GM18868 (cell line): ENCODE data around the gene CCN5.
"Not testable (repeated sequence)": the region's sequence is repeated elsewhere in the genome, so short reads cannot be mapped to it uniquely, and the experiment has no call there.

Experiments
- ATAC-seq: cut with Tn5 transposase; IDR thresholded peaks from one replicate; pipeline ENCODE4 v1.9.1; 2021; ENCODE audit warnings: mild to moderate bottlenecking, moderate library complexity; ENCODE audit not compliant: unreplicated experiment

The CCN5 gene

DNA sequence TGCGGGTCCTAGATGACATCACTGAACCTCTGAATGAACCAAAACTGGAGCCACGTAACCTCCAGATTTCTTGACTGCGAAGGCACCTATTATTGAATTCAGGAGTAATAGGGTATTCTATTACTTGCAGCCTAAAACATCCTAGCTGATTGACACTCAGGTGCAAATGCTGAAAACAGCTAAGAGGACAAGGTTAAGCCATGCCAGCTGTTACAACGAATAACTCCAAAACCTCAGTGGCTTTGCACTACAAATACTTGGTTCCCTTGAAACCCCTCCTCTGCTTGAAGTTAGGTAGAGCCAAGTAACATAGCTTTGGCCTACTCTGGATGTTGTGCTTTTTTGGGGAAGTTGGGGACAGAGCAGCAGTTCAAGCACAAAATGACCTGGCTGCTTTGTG, 21.0 kb upstream of the CCN5 start:
- no peak for ATAC-seq

DNA sequence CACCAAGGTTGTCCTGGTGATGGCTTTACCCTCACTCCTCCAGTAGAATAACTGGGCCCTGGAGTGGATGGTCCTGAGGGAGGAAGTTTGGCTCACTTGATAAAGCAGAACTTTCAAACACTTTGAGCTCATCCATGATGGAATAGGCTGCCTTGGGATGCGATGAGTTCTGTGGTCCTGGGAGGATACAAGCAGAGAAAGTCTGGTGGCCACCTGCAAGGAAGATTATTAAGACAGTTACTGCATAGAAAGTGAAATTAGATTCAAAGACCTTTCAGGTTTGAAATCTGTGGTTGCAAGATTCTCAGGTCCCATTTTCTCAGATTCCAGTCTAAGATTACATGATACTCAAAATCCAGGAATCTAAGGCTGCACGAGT, 19.9 kb upstream of the CCN5 start:
- ATAC-seq = no peak

DNA sequence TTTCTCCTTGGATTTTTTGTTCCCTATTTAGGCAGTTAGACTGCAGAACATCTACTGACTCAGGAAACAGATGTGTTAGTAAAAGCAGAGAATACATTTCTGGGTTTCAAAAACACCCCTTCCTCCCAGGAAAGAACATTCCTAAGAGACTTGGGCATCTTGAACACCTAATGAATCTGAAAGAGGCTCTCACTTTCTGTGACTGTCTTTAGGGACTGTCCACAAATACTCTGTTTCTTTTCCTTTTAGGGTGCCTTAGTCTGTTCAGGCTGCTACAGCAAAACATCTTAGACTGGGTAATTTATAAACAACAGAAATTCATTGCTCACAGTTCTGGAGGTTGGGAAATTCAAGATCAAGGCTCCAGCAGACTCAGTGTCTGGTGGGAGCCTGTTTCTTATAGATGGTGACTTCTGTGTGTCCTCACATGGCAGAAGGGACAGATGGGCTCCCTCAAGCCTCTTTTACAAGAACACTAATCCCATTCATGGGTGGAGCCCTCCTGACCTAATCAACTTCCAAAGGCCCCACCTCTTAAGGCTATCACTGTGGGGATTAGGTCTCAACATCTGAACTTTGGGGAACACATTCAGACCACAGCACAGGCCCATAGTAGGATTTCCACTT, 19.4 kb upstream of the CCN5 start:
- no peak for ATAC-seq

DNA sequence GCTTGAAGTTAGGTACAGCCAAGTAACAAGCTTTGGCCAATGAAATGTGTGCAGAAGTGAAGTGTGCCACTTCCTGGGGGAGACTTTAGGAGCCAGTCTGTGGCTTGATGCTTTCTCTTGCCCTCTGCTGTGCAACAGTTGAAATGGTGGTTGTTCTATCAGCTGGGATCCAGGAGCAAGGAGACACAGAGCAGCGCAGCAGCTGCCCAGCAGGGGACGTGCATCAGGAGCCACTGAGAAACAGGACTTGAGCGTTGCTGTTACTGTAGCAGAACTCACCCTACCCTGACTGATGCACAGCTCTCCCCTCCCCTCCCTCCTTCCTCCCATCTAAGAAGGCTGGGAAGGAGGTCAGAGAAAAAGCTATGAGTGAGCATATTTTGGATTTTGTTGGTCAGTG, 18.9 kb upstream of the CCN5 start:
- no peak for ATAC-seq

DNA sequence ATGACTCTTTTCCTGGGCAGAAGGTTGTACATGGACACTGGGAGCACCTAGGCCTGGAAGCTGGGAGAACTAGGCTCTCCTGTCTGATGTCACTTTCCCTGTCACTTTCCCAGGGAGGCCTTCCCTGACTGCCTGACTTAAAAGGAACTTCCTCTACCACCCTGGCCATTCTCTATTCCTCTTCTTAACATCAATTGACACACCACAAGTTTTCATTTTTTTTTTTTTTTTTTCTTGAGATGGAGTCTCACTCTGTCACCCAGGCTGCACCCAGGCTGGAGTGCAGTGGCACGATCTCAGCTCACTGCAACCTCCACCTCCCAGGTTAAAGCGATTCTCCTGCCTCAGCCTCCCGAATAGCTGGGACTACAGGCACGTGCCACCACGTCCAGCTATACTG, 18.1 kb upstream of the CCN5 start:
- not testable (repeated sequence) for ATAC-seq

DNA sequence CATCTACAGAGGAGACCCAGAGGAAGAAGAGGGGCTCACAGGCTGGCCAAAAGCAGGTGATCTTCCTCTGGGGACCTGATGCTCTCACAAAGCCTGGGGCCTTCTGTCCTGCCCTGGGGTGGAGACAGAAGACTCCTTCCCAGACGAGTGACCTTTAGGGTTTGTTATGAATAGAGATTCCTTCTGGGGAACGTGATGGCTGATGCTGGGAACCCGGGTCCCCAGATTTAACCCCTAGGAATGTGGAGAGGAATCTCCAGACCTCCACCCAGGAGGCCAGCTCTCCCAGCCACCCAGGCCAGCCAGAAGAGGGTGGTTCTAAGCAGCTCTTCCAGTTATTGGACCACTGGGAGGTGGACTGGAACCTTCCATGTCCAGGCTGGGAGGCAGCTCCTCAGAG, 16.8 kb upstream of the CCN5 start:
- no peak for ATAC-seq

DNA sequence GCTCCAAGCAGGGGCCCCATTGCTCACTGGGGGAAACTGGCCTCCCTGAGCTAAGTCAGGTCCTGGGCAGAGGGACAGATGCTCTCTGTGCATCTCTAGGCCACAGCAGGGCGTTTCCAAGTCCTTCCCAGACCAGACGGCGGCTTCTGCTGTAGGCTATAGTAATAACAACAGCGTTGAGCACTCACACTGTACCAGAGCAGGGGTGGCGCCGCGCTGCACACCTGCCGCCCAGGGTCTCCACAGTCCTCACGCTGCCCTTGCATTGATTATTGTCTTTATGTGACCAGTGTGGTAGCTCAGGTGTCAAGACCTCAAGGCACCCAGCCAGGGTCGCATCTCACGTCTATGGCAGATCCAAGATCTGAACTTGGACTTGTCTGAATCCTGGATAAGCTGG, 14.9 kb upstream of the CCN5 start:
- no peak for ATAC-seq

DNA sequence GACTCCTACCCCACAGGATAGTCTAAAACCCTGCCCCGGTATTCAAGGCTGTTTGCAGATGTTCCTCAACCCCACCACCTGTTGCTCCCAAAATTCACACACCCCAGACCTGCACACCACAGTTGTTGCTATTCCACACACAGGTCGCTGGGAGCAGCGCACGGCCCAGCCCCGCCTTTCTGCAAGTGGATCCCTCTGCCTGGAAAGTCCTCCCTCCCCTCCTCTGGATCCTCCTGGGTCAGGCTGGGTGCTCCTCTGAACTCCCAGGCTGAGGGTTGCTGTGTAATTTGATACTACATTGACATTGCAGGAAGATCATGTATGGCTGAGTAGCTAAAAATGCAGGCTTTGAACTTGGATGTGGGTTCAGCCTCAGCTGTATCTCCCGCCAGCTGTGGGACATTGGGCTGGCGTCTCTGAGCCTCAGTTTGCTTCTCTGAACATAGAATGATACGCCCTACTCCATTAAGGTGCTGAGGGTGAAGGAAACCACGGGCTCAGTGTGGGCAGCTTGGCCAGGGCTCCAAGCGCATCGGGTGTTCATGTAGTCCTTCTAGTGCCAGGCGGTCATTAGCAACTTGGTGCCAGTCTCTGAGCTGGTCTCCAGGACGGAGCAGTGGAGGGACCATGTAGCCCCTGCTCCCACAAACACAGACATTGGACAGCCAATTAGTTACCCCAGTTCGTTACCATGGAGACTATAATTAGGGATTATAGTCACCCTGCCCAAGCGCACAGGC, 13.9 kb upstream of the CCN5 start:
- no peak for ATAC-seq

DNA sequence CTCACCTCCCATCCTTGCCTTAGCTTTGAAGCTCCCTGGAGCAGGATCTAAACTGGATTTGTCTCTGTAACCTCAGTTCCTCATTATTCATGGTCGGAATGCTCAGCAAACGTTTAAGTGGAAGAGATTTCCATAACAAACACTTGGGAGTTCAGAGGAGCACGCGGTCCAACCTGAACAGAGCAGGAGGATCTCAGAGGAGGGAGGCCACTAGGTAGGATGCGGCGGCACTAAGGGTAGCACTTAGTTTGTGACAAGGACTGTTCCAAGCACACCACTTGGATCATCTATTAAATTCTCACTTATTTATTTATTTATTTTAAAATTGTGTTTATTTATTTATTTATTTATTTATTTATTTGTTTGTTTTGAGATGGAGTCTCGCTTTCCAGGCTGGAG, 13.3 kb upstream of the CCN5 start:
- no peak for ATAC-seq

DNA sequence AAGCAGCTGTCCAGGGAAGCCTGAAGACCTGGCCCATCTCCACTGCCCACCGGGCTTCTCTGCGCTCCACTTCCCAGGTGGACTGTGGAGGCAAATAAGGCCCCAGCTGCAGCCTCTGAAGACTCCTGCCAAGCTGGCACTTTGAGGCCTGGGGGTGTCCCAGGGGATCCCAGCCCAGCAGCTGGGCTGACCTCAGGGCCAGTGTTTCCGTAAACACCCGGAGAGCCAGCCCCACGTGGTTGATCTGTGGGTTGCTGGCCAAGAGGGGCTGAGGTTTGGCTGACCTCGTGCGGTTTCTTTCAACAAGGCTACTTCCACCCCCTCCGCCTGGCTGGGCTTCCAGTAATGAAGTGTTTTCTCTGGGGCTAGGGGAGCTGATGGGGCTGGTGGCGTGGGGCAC, 12.4 kb upstream of the CCN5 start:
- no peak for ATAC-seq

DNA sequence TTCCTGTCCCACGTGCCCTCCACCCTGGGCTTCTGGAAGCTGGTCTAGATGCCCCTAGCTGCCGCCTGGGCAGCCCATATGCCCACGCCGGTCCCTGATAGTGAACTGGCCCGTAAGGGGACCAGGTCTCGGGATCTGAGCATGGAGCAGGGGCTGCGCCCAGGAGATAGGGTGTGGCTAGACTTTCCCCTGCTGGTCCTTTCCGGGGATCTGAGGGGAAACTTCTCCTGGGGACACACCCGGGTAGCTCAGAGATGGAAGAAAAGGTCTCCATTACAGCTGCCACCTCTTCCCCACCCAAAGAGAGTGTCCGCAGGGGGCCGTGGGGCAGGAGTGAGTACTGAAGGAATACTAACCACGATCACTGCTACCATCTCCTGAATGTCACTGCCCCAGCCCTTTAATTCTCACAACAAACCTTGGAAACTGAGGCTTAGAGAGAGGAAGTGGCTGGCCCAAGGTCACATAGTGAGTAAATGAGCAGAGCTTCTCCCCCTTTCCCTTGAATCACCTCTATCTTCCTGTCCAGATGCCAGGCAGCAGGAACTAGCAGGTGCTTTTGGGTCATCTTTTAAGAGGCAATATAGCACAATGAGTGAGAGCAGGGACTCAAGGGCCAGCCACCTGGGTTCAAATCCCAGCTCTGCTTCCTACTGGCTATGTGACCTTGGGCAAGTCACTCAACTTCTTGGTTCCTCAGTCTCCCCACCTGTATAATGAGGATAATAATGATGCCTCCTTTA, 11.8 kb upstream of the CCN5 start:
- no peak for ATAC-seq

DNA sequence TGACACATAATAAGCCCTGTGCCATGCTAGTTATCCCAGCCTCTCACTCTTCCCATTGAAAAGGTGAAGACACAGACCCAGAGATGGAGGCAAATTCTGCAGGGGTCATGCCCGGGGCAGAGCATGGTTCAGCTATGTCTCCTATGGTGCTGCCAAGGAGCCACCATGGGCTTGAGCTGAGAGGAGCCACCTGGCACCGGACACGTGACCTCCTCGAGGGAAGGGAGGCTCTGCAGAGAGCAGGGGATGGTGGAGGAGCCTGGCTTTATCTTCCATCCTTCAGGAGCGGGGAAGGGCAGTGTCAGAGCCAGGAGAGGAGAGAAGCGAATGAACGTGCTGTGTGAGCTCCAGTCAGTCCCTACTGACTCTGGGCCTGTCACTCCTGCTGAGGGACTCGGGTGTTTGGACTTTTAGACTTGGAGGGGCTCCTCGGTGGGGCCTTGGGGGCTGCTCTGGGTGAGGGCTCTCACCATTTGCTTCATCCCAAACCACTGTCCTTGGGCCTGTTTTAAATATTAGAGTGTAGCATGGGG, 11.1 kb upstream of the CCN5 start:
- ATAC-seq = no peak

DNA sequence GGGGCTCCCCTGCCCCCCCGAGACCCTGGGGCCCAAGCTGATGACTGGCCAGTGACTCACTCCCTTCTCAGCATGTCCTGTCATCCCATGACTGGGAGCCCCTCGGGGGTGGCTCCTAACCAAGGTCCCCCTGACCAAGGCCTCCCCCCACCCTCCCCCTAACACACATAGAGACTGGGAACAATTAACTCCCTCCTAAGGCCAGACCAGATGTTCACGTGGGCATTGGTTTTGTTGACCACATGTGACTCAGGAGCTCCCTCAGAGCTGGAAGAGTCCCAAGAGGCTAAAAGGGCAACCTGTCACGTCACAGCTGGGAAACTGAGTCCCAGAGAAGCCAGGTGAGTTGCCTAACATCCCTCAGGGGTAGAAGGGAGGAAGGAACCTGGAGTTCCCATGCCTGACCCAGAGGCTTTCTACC, 10.6 kb upstream of the CCN5 start:
- ATAC-seq = no peak

DNA sequence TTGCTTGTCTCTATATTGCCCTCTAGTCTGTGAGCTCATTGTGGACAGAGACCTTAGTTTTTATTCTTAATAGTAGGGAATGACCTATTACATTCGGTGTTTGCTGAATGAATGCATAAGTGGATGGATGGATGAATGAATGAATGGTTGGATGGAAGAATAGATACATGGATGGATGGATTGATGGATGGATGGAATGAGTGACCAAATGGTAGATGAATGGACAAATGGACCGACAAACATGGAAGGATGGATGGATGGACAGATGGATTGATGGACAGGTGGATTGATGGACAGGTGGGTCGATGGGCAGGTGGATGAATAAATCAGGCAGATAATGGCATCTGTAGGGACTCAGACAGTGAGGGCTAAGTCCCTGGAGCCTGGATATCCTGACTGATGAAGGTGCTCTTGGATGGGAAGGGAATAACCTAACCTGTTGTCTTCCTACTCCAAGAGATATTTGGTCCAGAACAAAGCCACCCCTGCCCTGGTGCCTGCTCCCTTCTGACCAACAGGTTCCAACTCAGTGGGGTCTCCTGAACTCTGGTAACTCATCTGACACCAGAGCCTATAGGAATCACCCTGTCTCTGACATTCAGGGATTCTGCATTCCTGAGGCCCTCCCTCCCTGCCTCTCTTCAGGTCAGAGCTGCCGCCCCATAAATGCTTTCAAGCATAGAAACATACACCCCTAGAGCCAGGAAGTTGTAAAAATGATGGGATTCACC, 9.6 kb upstream of the CCN5 start:
- ATAC-seq = no peak

DNA sequence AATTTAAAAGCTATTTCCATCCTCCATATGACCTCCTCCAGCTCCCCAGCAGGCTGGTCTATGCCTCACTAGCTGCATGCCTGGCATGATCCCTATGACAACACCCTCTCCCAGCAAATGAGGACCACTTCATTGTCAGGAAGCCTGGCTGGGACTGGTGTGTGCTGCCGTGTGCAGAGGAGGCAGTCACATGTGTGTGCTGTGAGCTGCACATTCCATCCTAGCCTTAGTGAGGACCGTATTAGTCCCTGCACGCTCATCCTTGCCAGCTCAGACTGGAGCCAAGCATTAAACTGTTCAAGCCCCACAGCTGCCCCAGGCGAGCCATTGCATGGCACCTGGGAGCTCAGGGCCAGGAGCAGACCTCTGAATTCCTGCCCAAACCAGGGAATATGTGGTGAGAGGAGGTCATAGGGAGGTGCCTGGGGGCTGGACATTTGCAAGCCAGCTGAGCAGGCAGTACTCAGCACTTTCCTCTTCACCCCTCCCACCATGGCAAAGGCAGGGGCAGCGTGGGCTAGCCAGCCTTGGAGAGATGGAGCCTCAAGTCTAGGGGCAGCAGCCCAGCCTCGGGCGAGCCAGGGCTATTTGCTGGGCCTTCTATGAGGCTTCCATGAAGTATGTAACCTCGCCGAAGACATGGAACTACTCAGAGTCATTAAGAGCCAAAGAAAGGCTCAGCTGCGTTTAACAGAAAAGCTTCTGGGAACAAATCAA, 8.7 kb upstream of the CCN5 start:
- no peak for ATAC-seq

DNA sequence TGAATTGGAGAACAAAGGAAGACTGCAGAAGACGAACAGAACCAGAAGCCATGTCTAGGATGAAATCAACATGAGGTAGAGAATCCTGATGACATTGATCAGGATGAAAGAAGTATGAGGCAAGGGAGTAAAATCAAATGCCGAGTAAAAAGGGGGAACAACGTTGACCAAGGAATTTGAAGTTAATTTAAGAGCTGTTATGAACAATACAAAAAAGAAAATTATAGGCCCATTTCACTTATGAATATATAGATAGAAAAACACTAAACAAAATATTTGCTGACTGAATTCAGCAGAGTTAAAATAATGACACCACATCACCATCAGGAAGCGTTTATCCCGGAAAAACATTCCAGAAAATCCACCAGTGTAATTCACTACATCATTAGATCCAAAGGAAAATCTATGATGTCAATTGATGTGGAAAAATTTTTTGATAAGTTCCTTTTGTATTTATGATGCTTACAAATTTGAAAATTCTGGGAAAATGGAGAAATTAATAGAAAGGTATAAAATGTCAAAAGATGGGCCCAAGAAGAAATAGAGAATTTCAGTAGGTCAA, 8.1 kb upstream of the CCN5 start:
- no peak for ATAC-seq

DNA sequence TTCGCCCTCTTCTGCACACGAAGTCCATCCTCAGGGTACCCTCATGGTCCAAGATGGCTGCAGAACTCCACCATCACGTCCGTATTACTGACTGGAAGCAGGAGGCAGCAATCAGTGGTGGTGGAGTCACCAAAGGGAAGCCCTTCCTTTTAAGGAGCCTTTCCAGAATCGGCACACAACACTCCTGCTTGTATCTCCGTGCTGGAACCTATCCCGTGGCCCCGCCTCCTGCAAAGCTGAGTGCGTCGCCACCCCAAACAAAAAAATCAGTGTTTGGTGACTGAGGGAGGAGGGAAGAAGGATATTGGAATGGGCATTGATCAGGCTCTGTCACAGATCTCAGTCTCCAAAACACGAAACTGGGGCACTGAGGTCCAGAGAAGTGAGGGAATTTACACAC, 5.8 kb upstream of the CCN5 start:
- no peak for ATAC-seq

DNA sequence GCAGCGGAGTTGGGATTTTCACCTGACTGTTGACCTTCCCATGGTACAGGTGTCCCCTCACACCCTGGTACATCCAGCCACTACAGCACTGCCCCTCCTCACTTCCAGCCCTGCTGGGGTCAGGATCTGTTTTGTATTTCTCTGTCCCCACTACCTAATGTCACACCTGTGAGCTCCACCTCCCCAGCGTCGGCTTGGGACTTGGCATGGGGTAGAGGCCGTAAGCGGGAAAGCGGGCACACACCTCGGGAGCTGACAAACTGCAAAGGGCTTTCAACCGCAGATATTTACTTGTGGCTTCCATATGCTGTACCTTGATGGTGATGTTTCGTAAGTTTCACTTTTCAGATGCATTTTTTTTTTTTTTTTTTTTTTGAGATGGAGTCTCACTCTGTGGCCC, 5.4 kb upstream of the CCN5 start:
- ATAC-seq = no peak

DNA sequence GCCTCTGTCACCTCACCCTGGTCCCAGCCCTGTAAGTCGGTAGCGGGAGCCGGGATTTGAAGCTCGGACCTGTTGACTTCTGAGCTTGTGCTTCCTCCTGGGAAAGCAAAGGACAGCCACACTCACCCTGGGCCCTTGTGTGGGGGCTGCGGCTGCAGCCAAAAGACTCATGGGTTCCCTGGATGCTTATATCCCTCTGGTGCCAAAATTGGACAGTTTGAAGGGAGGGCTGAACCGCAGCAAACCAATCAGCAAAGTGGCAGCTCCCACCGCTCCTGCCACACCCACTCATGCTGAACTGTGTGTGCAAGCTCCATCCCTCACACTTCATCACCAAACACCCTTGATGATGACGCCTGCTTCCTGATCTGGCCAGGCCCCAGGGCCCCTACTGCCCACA, 3.9 kb upstream of the CCN5 start:
- ATAC-seq = no peak

DNA sequence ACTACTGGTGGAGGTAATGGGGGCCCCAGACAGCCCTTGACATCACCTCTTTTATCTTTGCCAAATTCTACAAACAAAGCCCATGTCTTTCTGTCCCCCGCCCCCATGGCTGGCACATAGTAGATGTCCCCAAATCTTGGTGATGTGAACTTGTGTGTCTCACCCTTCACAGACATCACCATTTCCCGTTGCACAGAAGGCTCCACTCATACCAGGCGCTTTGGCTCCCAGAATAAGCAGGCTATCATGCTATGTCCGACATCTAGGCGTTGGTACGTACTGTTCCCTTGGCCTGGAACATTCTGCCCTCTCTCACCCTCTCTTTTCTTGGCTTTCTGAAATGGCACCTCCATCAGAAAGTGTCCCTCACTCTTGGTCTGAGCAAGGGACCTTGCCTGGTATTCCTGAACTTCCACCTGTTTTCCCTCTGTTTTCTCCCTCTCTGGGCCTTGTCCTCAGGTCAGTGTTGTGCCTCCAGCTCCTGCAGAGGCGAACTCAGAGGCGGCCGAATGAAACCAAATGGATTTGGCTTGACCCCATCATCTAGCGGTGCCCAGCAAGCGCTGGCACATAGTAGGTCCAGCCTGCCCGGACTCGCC, 968 bp upstream of the CCN5 start:
- no peak for ATAC-seq
